ENCODE measurements around the gene PIK3CB.
"Not testable (repeated sequence)": the region's sequence is repeated elsewhere in the genome, so short reads cannot be mapped to it uniquely, and the experiment has no call there.

The PIK3CB gene

GRCh38 chr3:138825336-138825735 is 9.4 kb downstream of the PIK3CB start:
- Histone ChIP-seq H3K27me3 (replicated peaks; ENCODE audit: insufficient read depth, low read length) (no peaks in the 10 kb centered on the region), H3K9me2 (replicated peaks; ENCODE audit: insufficient read depth, low read length) (no peaks in the 10 kb centered on the region), H3K4me1 (ENCODE audit: low read length) (no peaks in the 10 kb centered on the region), H3K27ac (ENCODE audit: low read length) (no peak overlapping the region), H3K4me2 (ENCODE audit: low read depth, low read length) (no peak overlapping the region), H3K9me3 (replicated peaks; ENCODE audit: insufficient read depth, low read length) (no peaks in the 10 kb centered on the region), H3K4me3 (ENCODE audit: low read length) (no peak overlapping the region), H3K36me3 (replicated peaks; ENCODE audit: insufficient read depth, low read length) (no peaks in the 10 kb centered on the region), H3K79me2 (ENCODE audit: low read length) (peaks cover 31% of the 10 kb centered on the region), H3K9ac (ENCODE audit: low read length) (no peak overlapping the region), H2AFZ (ENCODE audit: low read length) (no peak overlapping the region), H4K20me1 (ENCODE audit: insufficient read depth, low read length) (no peaks in the 10 kb centered on the region), H3F3A (ENCODE audit: insufficient read depth, low read length) (no peaks in the 10 kb centered on the region)
- TF ChIP-seq EZH2 (optimal IDR thresholded peaks at IDR 0.05; ENCODE audit: low read depth, low read length) (no peak), EZH2phosphoT487 (IDR thresholded peaks at IDR 0.05; ENCODE audit: low read length) (no peak), CTCF (IDR thresholded peaks at IDR 0.05; ENCODE audit: low read length) (no peak)
- DNase-seq = no peak

GRCh38 chr3:138824114-138824506 is 10.6 kb downstream of the PIK3CB start:
- H3K79me2 ChIP-seq (ENCODE audit: low read length) = peaks cover 19% of the 10 kb centered on the region
- TF ChIP-seq CTCF (IDR thresholded peaks at IDR 0.05; ENCODE audit: low read length) (no peak), EZH2 (optimal IDR thresholded peaks at IDR 0.05; ENCODE audit: low read depth, low read length) (no peak), EZH2phosphoT487 (IDR thresholded peaks at IDR 0.05; ENCODE audit: low read length) (no peak)
- no peak for DNase-seq

GRCh38 chr3:138820379-138820778 is 14.3 kb downstream of the PIK3CB start:
- H2AFZ ChIP-seq (ENCODE audit: low read length); H3K36me3 ChIP-seq (replicated peaks; ENCODE audit: insufficient read depth, low read length); H3K4me1 ChIP-seq (ENCODE audit: low read length); DNase-seq; H3K9me3 ChIP-seq (replicated peaks; ENCODE audit: insufficient read depth, low read length); H3K27me3 ChIP-seq (replicated peaks; ENCODE audit: insufficient read depth, low read length); H3K27ac ChIP-seq (ENCODE audit: low read length); H3K9ac ChIP-seq (ENCODE audit: low read length); H3F3A ChIP-seq (ENCODE audit: insufficient read depth, low read length); H4K20me1 ChIP-seq (ENCODE audit: insufficient read depth, low read length); H3K4me3 ChIP-seq (ENCODE audit: low read length); H3K9me2 ChIP-seq (replicated peaks; ENCODE audit: insufficient read depth, low read length); H3K4me2 ChIP-seq (ENCODE audit: low read depth, low read length): not testable (repeated sequence)
- peaks cover 23% of the 10 kb centered on the region for H3K79me2 ChIP-seq (ENCODE audit: low read length)

More at GRCh38 chr3:138824114-138824506, 10.6 kb downstream of the PIK3CB start:
- Histone ChIP-seq H3K27ac (ENCODE audit: low read length) (no peak overlapping the region), H3K36me3 (replicated peaks; ENCODE audit: insufficient read depth, low read length) (no peaks in the 10 kb centered on the region), H4K20me1 (ENCODE audit: insufficient read depth, low read length) (no peaks in the 10 kb centered on the region), H3K4me3 (ENCODE audit: low read length) (no peak overlapping the region), H3K4me1 (ENCODE audit: low read length) (no peaks in the 10 kb centered on the region), H3K9ac (ENCODE audit: low read length) (no peak overlapping the region), H3K27me3 (replicated peaks; ENCODE audit: insufficient read depth, low read length) (no peaks in the 10 kb centered on the region), H3K4me2 (ENCODE audit: low read depth, low read length) (no peak overlapping the region), H2AFZ (ENCODE audit: low read length) (no peak overlapping the region), H3K9me2 (replicated peaks; ENCODE audit: insufficient read depth, low read length) (no peaks in the 10 kb centered on the region), H3F3A (ENCODE audit: insufficient read depth, low read length) (no peaks in the 10 kb centered on the region), H3K9me3 (replicated peaks; ENCODE audit: insufficient read depth, low read length) (no peaks in the 10 kb centered on the region)

GRCh38 chr3:138818185-138818860 is 16.4 kb downstream of the PIK3CB start:
- H4K20me1 ChIP-seq (ENCODE audit: insufficient read depth, low read length) = no peaks in the 10 kb centered on the region
- no peak for TF ChIP-seq EZH2phosphoT487 (IDR thresholded peaks at IDR 0.05; ENCODE audit: low read length)
- no peaks in the 10 kb centered on the region for H3K4me1 ChIP-seq (ENCODE audit: low read length)
- H3K4me3 ChIP-seq (ENCODE audit: low read length) = no peak overlapping the region
- H2AFZ ChIP-seq (ENCODE audit: low read length) = no peak overlapping the region
- H3K27me3 ChIP-seq (replicated peaks; ENCODE audit: insufficient read depth, low read length) = no peaks in the 10 kb centered on the region
- H3K79me2 ChIP-seq (ENCODE audit: low read length) = peaks cover 28% of the 10 kb centered on the region
- H3K4me2 ChIP-seq (ENCODE audit: low read depth, low read length) = no peak overlapping the region
- DNase-seq = no peak
- H3K36me3 ChIP-seq (replicated peaks; ENCODE audit: insufficient read depth, low read length) = no peaks in the 10 kb centered on the region
- H3K9me3 ChIP-seq (replicated peaks; ENCODE audit: insufficient read depth, low read length) = no peaks in the 10 kb centered on the region; the same call in 1 of the 2 replicates
- no peaks in the 10 kb centered on the region for H3K9me2 ChIP-seq (replicated peaks; ENCODE audit: insufficient read depth, low read length)
- H3K9ac ChIP-seq (ENCODE audit: low read length) = no peak overlapping the region
- H3K27ac ChIP-seq (ENCODE audit: low read length) = no peak overlapping the region
- H3F3A ChIP-seq (ENCODE audit: insufficient read depth, low read length) = no peaks in the 10 kb centered on the region
